Osteoblast (primary cell): ENCODE measurements around the gene YIPF2. TPM values are rescaled to one million over a fixed set of nuclear protein-coding genes. Genes with fewer than 3 reads are reported as not detected.
A peak's percentile ranks its signal among the peaks of the same experiment; 100 is the strongest.

Source experiments
- DNase-seq: peaks from one replicate; pipeline ENCODE4 v3.0.0; 2011; ENCODE audit warnings: low spot score, mixed read lengths; ENCODE audit not compliant: insufficient read length; ENCODE audit errors: missing footprints
- H2AFZ ChIP-seq: 2 replicates; pipeline ENCODE4 v1.6.0; 2011; ENCODE audit warnings: mild to moderate bottlenecking, low read length
- H3K27ac ChIP-seq: 2 replicates; pipeline ENCODE4 v1.5.1; 2011; ENCODE audit warnings: mild to moderate bottlenecking, low read depth, low read length, moderate library complexity
- H3K27me3 ChIP-seq: 2 replicates; pipeline ENCODE4 v1.6.0; 2012; ENCODE audit warnings: mild to moderate bottlenecking, control low read depth, inconsistent platforms, low read length, moderate library complexity; ENCODE audit not compliant: insufficient read depth
- H3K36me3 ChIP-seq: 2 replicates; pipeline ENCODE4 v1.5.1; 2011; ENCODE audit warnings: mild to moderate bottlenecking, low read length, control low read depth, moderate library complexity; ENCODE audit not compliant: insufficient read depth
- H3K4me1 ChIP-seq: 2 replicates; pipeline ENCODE4 v1.5.1; 2011; ENCODE audit warnings: mild to moderate bottlenecking, low read length, control low read depth, moderate library complexity; ENCODE audit not compliant: insufficient read depth
- H3K4me2 ChIP-seq: 2 replicates; pipeline ENCODE4 v1.6.0; 2011; ENCODE audit warnings: mild to moderate bottlenecking, low read length; ENCODE audit not compliant: insufficient read depth
- H3K4me3 ChIP-seq: fragments of 200-600 bp; sonication (generic); 3 replicates; pipeline ENCODE4 v1.5.1; 2012; ENCODE audit warnings: mild to moderate bottlenecking, low read length, inconsistent platforms; ENCODE audit not compliant: insufficient read depth
- H3K79me2 ChIP-seq: 2 replicates; pipeline ENCODE4 v1.6.0; 2012; ENCODE audit warnings: mild to moderate bottlenecking, low read length, control low read depth, inconsistent platforms; ENCODE audit not compliant: insufficient read depth
- H3K9me3 ChIP-seq: 2 replicates; pipeline ENCODE4 v1.5.1; 2011; ENCODE audit warnings: low read depth, low read length, control low read depth
- H4K20me1 ChIP-seq: 2 replicates; pipeline ENCODE4 v1.6.0; 2012; ENCODE audit warnings: mild to moderate bottlenecking, low read length, control low read depth; ENCODE audit not compliant: insufficient read depth
- total RNA-seq: library from RNA; depleted of rRNA; stranded (reverse); fragments of >200 nt; gene quantifications from 2 replicates; pipeline ENCODE4 v1.2.3, GENCODE V29; 2012
- TF ChIP-seq, protein P1 (sequence below): IDR thresholded peaks from 2 replicates; pipeline ENCODE4 v1.5.1; 2011; ENCODE audit warnings: mild to moderate bottlenecking, low read depth, low read length, moderate library complexity; ENCODE audit errors: extremely low read depth

YIPF2 gene
- total RNA-seq, 1 donor = 126 TPM

DNA sequence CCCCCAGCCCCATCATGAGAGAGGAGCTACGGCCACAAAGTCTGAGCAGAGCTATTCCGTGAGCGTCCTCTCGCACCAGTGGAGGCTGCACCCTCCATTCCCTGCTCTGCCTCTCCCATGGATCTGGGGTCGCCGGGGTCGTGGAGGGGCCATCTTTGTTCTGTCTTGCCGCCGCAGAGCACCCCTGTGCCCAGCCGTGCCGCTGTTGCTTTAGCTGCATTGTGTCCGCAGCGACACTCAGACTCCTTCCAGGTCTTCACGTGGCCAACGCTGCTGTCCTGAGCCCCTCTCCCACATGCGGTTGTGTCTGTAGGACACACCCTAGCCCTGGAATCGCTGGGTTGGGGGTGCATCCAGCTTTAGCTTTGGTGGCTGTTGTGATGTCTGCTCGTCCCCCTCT is 15.8 kb downstream of the YIPF2 start:
- Histone ChIP-seq H3K36me3 (peaks cover 33% of the 10 kb centered on the region), H3K27ac (no peak overlapping the region), H2AFZ (no peak overlapping the region), H3K4me2 (no peak overlapping the region), H3K4me3 (no peak overlapping the region), H3K4me1 (peaks cover 11% of the 10 kb centered on the region), H4K20me1 (peaks cover 10% of the 10 kb centered on the region), H3K79me2 (no peaks in the 10 kb centered on the region), H3K9me3 (no peaks in the 10 kb centered on the region), H3K27me3 (no peaks in the 10 kb centered on the region)
- TF ChIP-seq, protein P1, sequence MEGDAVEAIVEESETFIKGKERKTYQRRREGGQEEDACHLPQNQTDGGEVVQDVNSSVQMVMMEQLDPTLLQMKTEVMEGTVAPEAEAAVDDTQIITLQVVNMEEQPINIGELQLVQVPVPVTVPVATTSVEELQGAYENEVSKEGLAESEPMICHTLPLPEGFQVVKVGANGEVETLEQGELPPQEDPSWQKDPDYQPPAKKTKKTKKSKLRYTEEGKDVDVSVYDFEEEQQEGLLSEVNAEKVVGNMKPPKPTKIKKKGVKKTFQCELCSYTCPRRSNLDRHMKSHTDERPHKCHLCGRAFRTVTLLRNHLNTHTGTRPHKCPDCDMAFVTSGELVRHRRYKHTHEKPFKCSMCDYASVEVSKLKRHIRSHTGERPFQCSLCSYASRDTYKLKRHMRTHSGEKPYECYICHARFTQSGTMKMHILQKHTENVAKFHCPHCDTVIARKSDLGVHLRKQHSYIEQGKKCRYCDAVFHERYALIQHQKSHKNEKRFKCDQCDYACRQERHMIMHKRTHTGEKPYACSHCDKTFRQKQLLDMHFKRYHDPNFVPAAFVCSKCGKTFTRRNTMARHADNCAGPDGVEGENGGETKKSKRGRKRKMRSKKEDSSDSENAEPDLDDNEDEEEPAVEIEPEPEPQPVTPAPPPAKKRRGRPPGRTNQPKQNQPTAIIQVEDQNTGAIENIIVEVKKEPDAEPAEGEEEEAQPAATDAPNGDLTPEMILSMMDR = no peak
- DNase-seq = peak; percentile 54

DNA sequence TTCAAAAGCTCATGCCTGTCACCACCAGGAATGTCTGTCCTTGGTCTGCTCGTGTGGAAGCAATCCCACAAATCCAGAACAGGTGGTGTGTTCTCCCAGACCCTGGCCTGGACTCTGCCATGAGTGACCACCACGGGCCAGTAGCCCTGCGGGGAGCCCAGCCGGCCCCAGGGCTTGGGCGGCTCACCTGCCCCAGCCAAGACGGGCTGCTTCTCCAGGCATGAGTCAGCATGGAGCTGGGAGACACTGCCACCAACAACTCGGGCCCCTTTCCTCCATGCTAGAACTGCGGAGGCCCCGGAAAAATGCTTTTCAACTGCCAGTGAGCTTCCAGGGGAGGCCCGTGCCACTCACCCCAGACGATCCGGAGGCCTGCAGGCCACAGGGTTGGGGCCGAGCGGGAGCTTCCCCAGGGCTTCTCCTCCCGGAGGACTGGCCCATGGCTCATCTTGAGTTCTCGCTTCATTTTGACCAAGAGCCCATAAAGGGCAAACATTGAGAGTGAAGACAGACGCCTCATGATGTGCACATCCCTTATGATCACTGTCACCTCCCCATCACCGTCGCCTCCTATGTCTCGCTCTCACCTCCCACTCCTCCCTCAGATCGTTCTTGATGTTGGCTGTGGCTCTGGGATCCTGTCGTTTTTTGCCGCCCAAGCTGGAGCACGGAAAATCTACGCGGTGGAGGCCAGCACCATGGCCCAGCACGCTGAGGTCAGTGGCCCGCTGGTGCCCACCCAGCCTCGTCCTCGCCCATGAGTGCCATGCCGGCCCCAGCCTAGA is 16.7 kb downstream of the YIPF2 start:
- no peak overlapping the region for H2AFZ ChIP-seq
- H3K4me1 ChIP-seq = peaks cover 11% of the 10 kb centered on the region
- no peak overlapping the region for H3K4me2 ChIP-seq
- TF ChIP-seq, protein P1 = no peak
- DNase-seq = peak; percentile 44
- H4K20me1 ChIP-seq = peaks cover 10% of the 10 kb centered on the region
- no peaks in the 10 kb centered on the region for H3K27me3 ChIP-seq
- peaks cover 33% of the 10 kb centered on the region for H3K36me3 ChIP-seq
- H3K9me3 ChIP-seq = no peaks in the 10 kb centered on the region
- H3K79me2 ChIP-seq = no peaks in the 10 kb centered on the region
- no peak overlapping the region for H3K4me3 ChIP-seq
- H3K27ac ChIP-seq = no peak overlapping the region

DNA sequence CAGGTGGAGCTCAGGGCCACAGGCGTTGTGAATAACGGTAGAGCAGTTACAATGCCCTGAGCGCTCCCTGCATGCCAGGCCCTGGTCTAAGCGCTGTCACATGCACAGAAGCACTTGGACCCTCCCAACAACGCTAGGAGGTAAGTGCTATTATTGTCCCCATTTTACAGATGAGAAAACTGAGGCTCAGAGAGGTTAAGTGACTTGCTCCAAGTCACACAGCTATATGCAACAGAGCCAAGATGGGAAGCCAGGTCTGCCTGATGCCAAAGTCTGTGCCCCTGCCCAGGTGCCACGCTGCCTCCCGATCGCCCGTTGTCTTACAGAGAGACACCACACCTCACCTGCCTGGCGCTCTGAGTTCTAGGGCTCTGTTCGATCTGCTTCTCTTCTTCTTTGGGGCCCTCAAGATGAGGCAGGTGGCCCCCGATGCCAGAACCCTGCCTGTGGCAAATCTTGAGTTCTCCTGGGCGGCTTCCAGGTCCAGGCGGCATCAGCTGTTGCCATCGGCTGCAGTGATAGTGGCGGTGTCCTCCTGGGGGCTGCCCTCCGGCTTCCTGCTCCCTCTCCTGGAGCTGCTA is 20.0 kb downstream of the YIPF2 start:
- Histone ChIP-seq H3K4me1 (no peaks in the 10 kb centered on the region), H3K36me3 (peaks cover 22% of the 10 kb centered on the region), H3K27me3 (no peaks in the 10 kb centered on the region), H2AFZ (no peak overlapping the region), H3K4me2 (no peak overlapping the region), H3K9me3 (no peaks in the 10 kb centered on the region), H4K20me1 (peaks cover 9% of the 10 kb centered on the region), H3K4me3 (no peak overlapping the region), H3K27ac (no peak overlapping the region), H3K79me2 (peaks cover 19% of the 10 kb centered on the region)
- TF ChIP-seq, protein P1 = no peak
- DNase-seq = peak; percentile 26

DNA sequence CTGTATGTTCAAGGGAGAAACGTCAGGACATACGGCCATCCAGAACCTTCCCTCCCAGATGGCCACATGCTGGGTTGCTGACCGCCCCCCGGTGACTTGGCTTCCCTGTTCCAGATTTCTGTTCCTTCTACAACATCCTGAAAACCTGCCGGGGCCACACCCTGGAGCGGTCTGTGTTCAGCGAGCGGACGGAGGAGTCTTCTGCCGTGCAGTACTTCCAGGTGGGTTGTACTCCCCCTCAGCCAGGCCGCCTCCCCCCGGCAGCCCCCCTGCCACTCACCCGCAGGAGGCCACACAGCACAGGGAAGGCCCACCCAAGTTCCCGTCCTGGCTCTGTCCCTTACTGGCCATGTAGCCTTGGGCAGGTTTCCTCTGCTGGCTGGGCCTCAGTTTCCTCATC is 20.5 kb downstream of the YIPF2 start:
- H3K27me3 ChIP-seq = no peaks in the 10 kb centered on the region
- no peak overlapping the region for H3K4me3 ChIP-seq
- no peaks in the 10 kb centered on the region for H3K4me1 ChIP-seq
- peak; percentile 44 for DNase-seq
- H3K4me2 ChIP-seq = no peak overlapping the region
- peaks cover 22% of the 10 kb centered on the region for H3K79me2 ChIP-seq
- no peaks in the 10 kb centered on the region for H3K9me3 ChIP-seq
- peaks cover 22% of the 10 kb centered on the region for H3K36me3 ChIP-seq
- peaks cover 12% of the 10 kb centered on the region for H4K20me1 ChIP-seq
- no peak overlapping the region for H3K27ac ChIP-seq
- TF ChIP-seq, protein P1 = no peak
- no peak overlapping the region for H2AFZ ChIP-seq
